ENCODE results near the gene EDARADD. TPM values are rescaled to one million over a fixed set of nuclear protein-coding genes. Genes with fewer than 3 reads are reported as not detected.
A peak's percentile ranks its signal among the peaks of the same experiment; 100 is the strongest.

Gene EDARADD
- total and polyA plus RNA-seq, 11 donors, result 0.35 to 2.9 (median 2.1) TPM

GRCh38 chr1:236511735-236512418 is 117.8 kb downstream of the EDARADD start:
- intact Hi-C loops (cut with DNase I), result no loop called here
- WGBS, 4 donors, result 80 to 86% (median 82%) methylated on average over 11 of the region's 11 CpGs

DNA sequence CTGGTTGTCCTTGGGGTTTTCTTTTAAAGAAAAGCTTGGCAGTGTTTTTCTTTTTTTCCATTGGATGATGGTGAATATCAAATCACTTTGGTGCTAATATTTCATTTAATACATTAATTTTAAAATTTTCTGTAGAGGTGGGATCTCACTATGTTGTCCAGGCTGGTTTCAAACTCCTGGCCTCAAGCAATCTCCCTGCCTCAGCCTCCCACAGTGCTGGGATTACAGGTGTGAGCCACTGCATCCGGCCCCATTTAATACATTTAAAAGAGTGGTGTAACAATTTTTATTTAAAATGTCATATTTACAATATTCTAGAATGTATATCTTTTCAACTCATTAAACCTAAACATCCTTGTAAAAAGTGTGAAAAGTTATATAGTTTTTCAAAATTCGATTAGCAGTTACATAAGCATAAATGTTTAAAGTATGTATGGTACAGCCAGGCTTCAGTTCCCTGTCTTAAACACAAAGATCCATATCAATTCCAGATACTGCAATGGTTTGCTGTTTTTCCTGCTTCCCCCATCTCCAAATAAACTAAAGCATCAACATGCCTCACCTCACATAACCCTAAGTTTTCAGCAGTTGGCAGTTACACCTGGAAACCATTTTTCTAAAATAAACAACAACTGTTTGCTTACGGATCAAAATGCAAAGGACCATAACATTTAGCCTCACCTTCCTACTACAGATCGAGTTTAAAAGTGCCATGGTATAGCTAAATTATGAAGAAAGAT is 120.8 kb downstream of the EDARADD start:
- Histone ChIP-seq H3K4me3 (no peak overlapping the region), H3K27ac (no peak overlapping the region), H3K27me3 (no peaks in the 10 kb centered on the region), H3K9me3 (no peaks in the 10 kb centered on the region), H3K36me3 (no peaks in the 10 kb centered on the region), H3K4me1 (peaks cover 0 to 5% (median 0%) of the 10 kb centered on the region in 12 donors)
- DNase-seq (no peak), ATAC-seq (no peak)
- no peak for TF ChIP-seq CTCF (IDR thresholded peaks at IDR 0.05)
- TF ChIP-seq POLR2A (IDR thresholded peaks at IDR 0.05), result no peak
- intact Hi-C loops (cut with DNase I), result no loop called here
- WGBS, 4 donors, result 73 to 76% (median 75%) methylated on average over 4 of the region's 4 CpGs

More at GRCh38 chr1:236511735-236512418, 117.8 kb downstream of the EDARADD start:
- H3K27ac ChIP-seq, result no peak overlapping the region
- no peaks in the 10 kb centered on the region for H3K36me3 ChIP-seq
- no peaks in the 10 kb centered on the region for H3K27me3 ChIP-seq
- DNase-seq, result no peak
- peaks cover 0 to 6% (median 0%) of the 10 kb centered on the region in 12 donors for H3K4me1 ChIP-seq
- H3K9me3 ChIP-seq, result no peaks in the 10 kb centered on the region
- ATAC-seq, result no peak
- TF ChIP-seq POLR2A (IDR thresholded peaks at IDR 0.05) (no peak), CTCF (IDR thresholded peaks at IDR 0.05) (no peak)
- H3K4me3 ChIP-seq, result peak overlapping the region in 3 of 12 donors; percentile 18 to 29 (median 29)

DNA sequence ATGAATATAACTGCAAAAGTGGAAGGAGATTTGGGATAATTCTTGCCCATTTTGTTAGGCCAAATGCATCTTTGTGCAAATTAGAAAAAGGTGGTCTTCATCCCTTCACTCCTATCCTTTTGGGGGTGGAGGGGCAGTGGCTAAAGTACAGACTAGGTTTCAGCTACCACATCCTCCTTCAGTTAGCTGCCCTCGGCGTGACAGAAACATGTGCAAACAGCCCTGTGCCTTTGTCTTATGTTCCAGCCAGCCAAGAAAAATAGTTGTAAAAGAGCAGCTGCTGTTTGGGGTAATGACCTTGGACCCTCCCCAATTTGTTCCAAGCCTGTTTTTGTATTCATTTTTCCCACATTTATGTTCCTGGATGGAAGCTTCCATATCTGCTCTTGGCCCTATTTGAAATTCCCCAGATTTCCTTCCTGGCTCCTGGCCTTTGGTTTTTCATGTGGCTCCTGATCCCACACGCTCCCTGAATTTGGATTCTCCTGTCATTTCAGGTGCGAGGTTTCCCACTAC is 121.4 kb downstream of the EDARADD start:
- intact Hi-C loops (cut with DNase I), result no loop called here
- Histone ChIP-seq H3K9me3 (no peaks in the 10 kb centered on the region), H3K36me3 (no peaks in the 10 kb centered on the region), H3K4me3 (no peak overlapping the region), H3K27ac (peak overlapping the region in 1 of 12 donors; percentile 15), H3K27me3 (no peaks in the 10 kb centered on the region), H3K4me1 (peaks cover 0 to 5% (median 0%) of the 10 kb centered on the region in 12 donors)
- ATAC-seq, result peak in 1 of 4 donors; percentile 9
- TF ChIP-seq POLR2A (IDR thresholded peaks at IDR 0.05), result no peak
- no peak for TF ChIP-seq CTCF (IDR thresholded peaks at IDR 0.05)
- DNase-seq, result no peak
- 55 to 74% (median 67%) methylated on average over 4 of the region's 4 CpGs for WGBS, 4 donors
